Measurements from ENCODE around the gene TMPRSS7.

DNA sequence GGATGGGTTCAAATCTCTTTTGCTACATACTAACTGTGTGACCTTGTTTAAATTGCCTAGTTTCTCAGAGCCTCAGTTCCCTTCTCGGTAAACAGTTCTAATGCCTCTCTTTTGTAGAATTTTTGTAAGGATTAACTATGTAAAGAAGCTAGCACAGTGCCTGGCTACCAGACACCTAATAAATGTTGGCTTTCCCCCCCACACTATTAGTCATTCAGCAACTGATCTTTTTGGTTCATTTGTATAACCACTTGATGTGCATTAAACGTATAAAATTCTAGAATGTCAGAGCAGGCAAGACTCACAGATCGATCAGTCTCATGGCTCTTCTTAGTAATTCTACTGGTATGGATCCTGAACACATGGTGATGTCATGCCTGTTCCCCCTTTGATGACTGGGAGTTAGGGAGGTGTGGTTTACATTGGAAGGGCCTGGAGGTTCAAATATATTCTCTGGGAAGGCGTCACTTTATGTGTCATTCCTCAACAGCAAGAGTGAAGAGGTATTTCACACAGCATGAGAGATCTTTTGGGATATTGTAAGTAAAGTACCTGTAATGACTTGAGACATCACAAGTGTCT, 29.4 kb upstream of the TMPRSS7 start:
- TF ChIP-seq, protein P1, sequence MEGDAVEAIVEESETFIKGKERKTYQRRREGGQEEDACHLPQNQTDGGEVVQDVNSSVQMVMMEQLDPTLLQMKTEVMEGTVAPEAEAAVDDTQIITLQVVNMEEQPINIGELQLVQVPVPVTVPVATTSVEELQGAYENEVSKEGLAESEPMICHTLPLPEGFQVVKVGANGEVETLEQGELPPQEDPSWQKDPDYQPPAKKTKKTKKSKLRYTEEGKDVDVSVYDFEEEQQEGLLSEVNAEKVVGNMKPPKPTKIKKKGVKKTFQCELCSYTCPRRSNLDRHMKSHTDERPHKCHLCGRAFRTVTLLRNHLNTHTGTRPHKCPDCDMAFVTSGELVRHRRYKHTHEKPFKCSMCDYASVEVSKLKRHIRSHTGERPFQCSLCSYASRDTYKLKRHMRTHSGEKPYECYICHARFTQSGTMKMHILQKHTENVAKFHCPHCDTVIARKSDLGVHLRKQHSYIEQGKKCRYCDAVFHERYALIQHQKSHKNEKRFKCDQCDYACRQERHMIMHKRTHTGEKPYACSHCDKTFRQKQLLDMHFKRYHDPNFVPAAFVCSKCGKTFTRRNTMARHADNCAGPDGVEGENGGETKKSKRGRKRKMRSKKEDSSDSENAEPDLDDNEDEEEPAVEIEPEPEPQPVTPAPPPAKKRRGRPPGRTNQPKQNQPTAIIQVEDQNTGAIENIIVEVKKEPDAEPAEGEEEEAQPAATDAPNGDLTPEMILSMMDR (IDR thresholded peaks at IDR 0.05; ENCODE audit: poor library complexity, severe bottlenecking): no peak
- TF ChIP-seq RAD21 (conservative IDR thresholded peaks at IDR 0.05) (no peak), EP300 (conservative IDR thresholded peaks at IDR 0.05; ENCODE audit: poor library complexity, severe bottlenecking) (no peak), SMC3 (conservative IDR thresholded peaks at IDR 0.05; ENCODE audit: poor library complexity) (no peak), POLR2AphosphoS5 (IDR thresholded peaks at IDR 0.05) (no peak)
